Stomach (tissue), 9 donors: ENCODE data around the gene KLHL17. TPM values are rescaled to one million over a fixed set of nuclear protein-coding genes. Genes with fewer than 3 reads are reported as not detected.
"Not testable (repeated sequence)": the region's sequence is repeated elsewhere in the genome, so short reads cannot be mapped to it uniquely, and the experiment has no call there.

Experiments used
- DNase-seq, 2 donors: peaks; one replicate each; pipeline versions ENCODE4 v3.0.0 to v3.0.0-alpha.2; 2013 to 2019
- H3K27ac ChIP-seq, 5 donors: fragments of 200-600 bp in 4 of 5; sonication (generic) in 4 of 5; one replicate each; pipeline ENCODE4 v1.5.1; 2013 to 2019; ENCODE audit warnings: mild to moderate bottlenecking in 1 of 5, moderate library complexity in 1 of 5
- H3K27me3 ChIP-seq, 3 donors: fragments of 200-600 bp; sonication (generic); one replicate each; pipeline ENCODE4 v1.5.1; 2017 to 2019; ENCODE audit warnings: mixed run types in 1 of 3
- H3K36me3 ChIP-seq, 4 donors: fragments of 200-600 bp; sonication (generic); 1 replicate in 3 of 4; 2 replicates in 1 of 4; pipeline ENCODE4 v1.5.1; 2016 to 2019
- H3K4me1 ChIP-seq, 4 donors: fragments of 200-600 bp; sonication (generic); one replicate each; pipeline ENCODE4 v1.5.1; 2016 to 2019
- H3K4me3 ChIP-seq, 4 donors: fragments of 200-600 bp; sonication (generic) in 3 of 4; one replicate each; pipeline ENCODE4 v1.5.1; 2016 to 2019; ENCODE audit warnings: mild to moderate bottlenecking in 1 of 4
- H3K9me3 ChIP-seq, 4 donors: fragments of 200-600 bp; sonication (generic); one replicate each; pipeline ENCODE4 v1.5.1; 2016 to 2019
- EP300 ChIP-seq: sonication (generic); formaldehyde crosslinking; IDR thresholded peaks from one replicate; pipeline ENCODE4 v1.6.1; 2017; ENCODE audit warnings: antibody characterized with exemption
- POLR2A ChIP-seq, 4 donors: fragments of 450-650 bp; IDR thresholded peaks; one replicate each; pipeline ENCODE4 v1.6.1; 2016; ENCODE audit warnings: antibody characterized with exemption in 4 of 4, control low read depth in 2 of 4, mild to moderate bottlenecking in 1 of 4, moderate library complexity in 1 of 4
- POLR2AphosphoS5 ChIP-seq, 3 donors: sonication (generic); formaldehyde crosslinking; IDR thresholded peaks; one replicate each; pipeline ENCODE4 v1.6.1; 2016; ENCODE audit warnings: antibody characterized with exemption in 3 of 3
- WGBS, 5 donors: extraction: QIAGEN DNeasy Blood & Tissue Kit in 3 of 5; methylation state at CpG; one replicate each; pipeline versions ENCODE4 v1.1.5 to v1.1.7; 2013 to 2018; 5-methylcytosine and 5-hydroxymethylcytosine counted together
- intact Hi-C: fragments of 100-400 bp; cut with DNase I; formaldehyde crosslinking; loops from one replicate; pipeline ENCODE4 v1.15.1; 2023; ENCODE audit warnings: low total_unique reads
- polyA plus RNA-seq, 3 donors: library from polyadenylated mRNA; stranded (reverse); fragments of 200-250 nt; gene quantifications; one replicate each; pipeline ENCODE4 v1.2.3, GENCODE V29; 2013
- total RNA-seq, 5 donors: library from RNA; depleted of rRNA; stranded (reverse); fragments of >200 nt; gene quantifications; one replicate each; pipeline versions ENCODE4 v1.1.0 to v1.2.3, GENCODE V29; 2014 to 2016
- TF ChIP-seq, protein P1 (sequence below), 7 experiments: fragments of 450-650 bp in 4 of 7; fragments of 200-600 bp in 3 of 7; sonication (generic) in 3 of 7; IDR thresholded peaks; one replicate each; pipeline ENCODE4 v1.5.1; 2016 to 2019; ENCODE audit warnings: antibody characterized with exemption in 7 of 7, control low read depth in 2 of 7, mild to moderate bottlenecking in 1 of 7
- donor health status: healthy with polysubstance abuse.
- donor health status: Bipolar disorder and iron deficiency.
- donor health status: healthy.

KLHL17 gene
- total and polyA plus RNA-seq, 8 donors = 1.7 to 99.9 (median 7.6) TPM

- peaks cover 47 to 68% (median 66%) of the 10 kb centered on the region in 4 donors for H3K36me3 ChIP-seq
- H3K9me3 ChIP-seq = no peaks in the 10 kb centered on the region
- TF ChIP-seq POLR2A (IDR thresholded peaks at IDR 0.05) = no peak
- TF ChIP-seq, protein P1, sequence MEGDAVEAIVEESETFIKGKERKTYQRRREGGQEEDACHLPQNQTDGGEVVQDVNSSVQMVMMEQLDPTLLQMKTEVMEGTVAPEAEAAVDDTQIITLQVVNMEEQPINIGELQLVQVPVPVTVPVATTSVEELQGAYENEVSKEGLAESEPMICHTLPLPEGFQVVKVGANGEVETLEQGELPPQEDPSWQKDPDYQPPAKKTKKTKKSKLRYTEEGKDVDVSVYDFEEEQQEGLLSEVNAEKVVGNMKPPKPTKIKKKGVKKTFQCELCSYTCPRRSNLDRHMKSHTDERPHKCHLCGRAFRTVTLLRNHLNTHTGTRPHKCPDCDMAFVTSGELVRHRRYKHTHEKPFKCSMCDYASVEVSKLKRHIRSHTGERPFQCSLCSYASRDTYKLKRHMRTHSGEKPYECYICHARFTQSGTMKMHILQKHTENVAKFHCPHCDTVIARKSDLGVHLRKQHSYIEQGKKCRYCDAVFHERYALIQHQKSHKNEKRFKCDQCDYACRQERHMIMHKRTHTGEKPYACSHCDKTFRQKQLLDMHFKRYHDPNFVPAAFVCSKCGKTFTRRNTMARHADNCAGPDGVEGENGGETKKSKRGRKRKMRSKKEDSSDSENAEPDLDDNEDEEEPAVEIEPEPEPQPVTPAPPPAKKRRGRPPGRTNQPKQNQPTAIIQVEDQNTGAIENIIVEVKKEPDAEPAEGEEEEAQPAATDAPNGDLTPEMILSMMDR (IDR thresholded peaks at IDR 0.05) = no peak
- no peak for TF ChIP-seq POLR2AphosphoS5 (IDR thresholded peaks at IDR 0.05)
- TF ChIP-seq EP300 = no peak
- peak in 1 of 2 donors; percentile 13 for DNase-seq
- peaks cover 23 to 44% (median 30%) of the 10 kb centered on the region in 4 donors for H3K4me1 ChIP-seq
- H3K27ac ChIP-seq = peak overlapping the region in 2 of 5 donors; percentile 83 to 84
- intact Hi-C loops = no loop called here
- no peak overlapping the region for H3K4me3 ChIP-seq
- 82 to 87% (median 85%) methylated on average over 20 to 29 of the region's 29 CpGs for WGBS, 5 donors
- H3K27me3 ChIP-seq = peaks cover 0 to 30% (median 24%) of the 10 kb centered on the region in 3 donors
Measured at GRCh38 chr1:945688-946556, 14.5 kb upstream of the KLHL17 start.

GRCh38 chr1:946811-947210, 13.6 kb upstream of the KLHL17 start:
- WGBS, 5 donors = 89 to 96% (median 93%) methylated on average over 13 of the region's 13 CpGs
- H3K9me3 ChIP-seq, DNase-seq, H3K27ac ChIP-seq, H3K4me3 ChIP-seq, intact Hi-C loops: not testable (repeated sequence)
- Histone ChIP-seq H3K4me1 (peaks cover 14 to 35% (median 21%) of the 10 kb centered on the region in 4 donors), H3K36me3 (peaks cover 55 to 77% (median 75%) of the 10 kb centered on the region in 4 donors), H3K27me3 (peaks cover 0 to 21% (median 15%) of the 10 kb centered on the region in 3 donors)

GRCh38 chr1:947958-948357, 12.4 kb upstream of the KLHL17 start:
- WGBS, 5 donors = 75 to 94% (median 90%) methylated on average over 5 to 15 of the region's 15 CpGs

DNA sequence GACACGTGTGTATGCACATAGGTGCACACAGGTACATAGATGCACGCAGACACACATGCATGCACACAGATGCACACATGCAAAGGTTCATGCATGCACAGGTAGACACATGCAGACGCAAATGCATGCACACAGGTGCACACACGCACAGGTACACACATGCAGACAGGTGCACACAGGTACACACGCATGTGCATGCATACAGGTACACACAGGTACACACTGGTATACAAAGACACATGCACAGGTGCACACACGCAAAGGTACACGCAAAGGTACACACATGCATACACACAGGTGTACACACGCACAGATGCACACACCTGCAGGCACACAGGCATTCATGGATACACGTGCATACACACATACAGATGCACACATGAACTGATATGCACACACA, 10.1 kb upstream of the KLHL17 start:
- WGBS, 5 donors = 88 to 97% (median 96%) methylated on average over 9 of the region's 9 CpGs
- Histone ChIP-seq H3K9me3 (no peaks in the 10 kb centered on the region), H3K4me3 (no peak overlapping the region), H3K36me3 (peaks cover 88 to 100% (median 100%) of the 10 kb centered on the region in 4 donors), H3K27ac (no peak overlapping the region), H3K27me3 (no peaks in the 10 kb centered on the region), H3K4me1 (peaks cover 0 to 2% (median 0%) of the 10 kb centered on the region in 4 donors)
- TF ChIP-seq, protein P1 (IDR thresholded peaks at IDR 0.05) = no peak
- no peak for TF ChIP-seq EP300
- no peak for TF ChIP-seq POLR2A (IDR thresholded peaks at IDR 0.05)
- TF ChIP-seq POLR2AphosphoS5 (IDR thresholded peaks at IDR 0.05) = no peak
- no peak for DNase-seq
- intact Hi-C loops = no loop called here

More at GRCh38 chr1:947958-948357, 12.4 kb upstream of the KLHL17 start:
- H3K4me3 ChIP-seq = no peak overlapping the region
- no peak for DNase-seq
- TF ChIP-seq POLR2AphosphoS5 (IDR thresholded peaks at IDR 0.05) (no peak), EP300 (no peak), POLR2A (IDR thresholded peaks at IDR 0.05) (no peak)
- TF ChIP-seq, protein P1 (IDR thresholded peaks at IDR 0.05) = no peak
- peaks cover 0 to 10% (median 4%) of the 10 kb centered on the region in 3 donors for H3K27me3 ChIP-seq
- peaks cover 67 to 88% (median 86%) of the 10 kb centered on the region in 4 donors for H3K36me3 ChIP-seq
- H3K9me3 ChIP-seq = no peaks in the 10 kb centered on the region
- intact Hi-C loops = no loop called here
- H3K4me1 ChIP-seq = peaks cover 2 to 24% (median 10%) of the 10 kb centered on the region in 4 donors
- no peak overlapping the region for H3K27ac ChIP-seq
